Measurements from ENCODE around the gene ZNF716.

- TF ChIP-seq CTCF (IDR thresholded peaks at IDR 0.05) (no peak), POLR2A (IDR thresholded peaks at IDR 0.05) (no peak)
These were observed 33.2 kb upstream of the ZNF716 start for GRCh38 chr7:57416601-57417358.

All from right lobe of liver (tissue), 4 donors.